Kidney (tissue), 14 donors: Measurements from ENCODE around the gene CDH2. TPM values are rescaled to one million over a fixed set of nuclear protein-coding genes. Genes with fewer than 3 reads are reported as not detected.

Experiments
- DNase-seq, 5 donors: peaks; one replicate each; pipeline ENCODE4 v3.0.0-alpha.2; 2013 to 2020
- FAIRE-seq: peaks from 2 replicates; lab custom pipeline; 2012; peaks lifted over from hg19 to GRCh38; lab: Jason Lieb, UNC
- H3K27ac ChIP-seq, 2 donors: one replicate each; pipeline ENCODE4 v1.7.0; 2013; ENCODE audit warnings: low read depth in 2 of 2, low read length in 2 of 2, inconsistent platforms in 1 of 2
- H3K27me3 ChIP-seq: one replicate; pipeline ENCODE4 v1.7.1; 2013; ENCODE audit warnings: low read length, inconsistent platforms; ENCODE audit not compliant: control insufficient read depth, insufficient read depth
- H3K36me3 ChIP-seq, 3 donors: one replicate each; pipeline versions ENCODE4 v1.7.0 to v1.7.1; 2013; ENCODE audit warnings: low read length in 3 of 3, control low read depth in 1 of 3, inconsistent platforms in 1 of 3; ENCODE audit not compliant: insufficient read depth in 3 of 3, control insufficient read depth in 2 of 3
- H3K4me1 ChIP-seq, 3 donors: one replicate each; pipeline versions ENCODE4 v1.7.0 to v1.7.1; 2013; ENCODE audit warnings: low read length in 3 of 3, inconsistent platforms in 1 of 3, low read depth in 1 of 3; ENCODE audit not compliant: control insufficient read depth in 2 of 3, insufficient read depth in 2 of 3
- H3K4me3 ChIP-seq, 3 donors: one replicate each; pipeline versions ENCODE4 v1.7.0 to v1.8.1; 2013; ENCODE audit warnings: low read length in 3 of 3, control low read depth in 1 of 3, inconsistent platforms in 1 of 3
- H3K9ac ChIP-seq, 3 donors: one replicate each; pipeline versions ENCODE4 v1.7.0 to v1.7.1; 2013; ENCODE audit warnings: low read length in 3 of 3, control low read depth in 1 of 3, inconsistent platforms in 1 of 3
- H3K9me3 ChIP-seq, 3 donors: one replicate each; pipeline versions ENCODE4 v1.7.0 to v1.7.1; 2013; ENCODE audit warnings: low read length in 3 of 3, control low read depth in 1 of 3, inconsistent platforms in 1 of 3; ENCODE audit not compliant: control insufficient read depth in 2 of 3, insufficient read depth in 1 of 3
- CTCF ChIP-seq: IDR thresholded peaks from 3 replicates; pipeline ENCODE4 v1.5.1; 2012; ENCODE audit warnings: mild to moderate bottlenecking, moderate library complexity, borderline replicate concordance; ENCODE audit not compliant: insufficient read depth; ENCODE audit errors: extremely low read depth
- intact Hi-C: fragments of 100-400 bp; cut with DNase I; formaldehyde crosslinking; loops from one replicate; pipeline ENCODE4 v1.11.1; 2022
- polyA plus RNA-seq: library from polyadenylated mRNA; stranded (reverse); fragments of 350-450 nt; fragmentation: Illumina TruSeq; extraction: RNeasy Lipid Tissue Mini Kit (QIAGEN cat#74804); gene quantifications from one replicate; pipeline ENCODE4 v1.2.3, GENCODE V29; 2014; ENCODE audit warnings: low read depth, low replicate concordance; ENCODE audit not compliant: insufficient read depth
- total RNA-seq: library from RNA; stranded (reverse); fragmentation: NEBNext Ultra II Directional; extraction: Animal tissue kit (Norgen Biotek cat#: 25700); gene quantifications from one replicate; pipeline ENCODE4 v1.2.1, GENCODE V29; 2021
- donor health status: control.
- donor health status: control.
- donor health status: control.
- donor health status: control.
- donor health status: control.
- donor health status: DM: yes; HTN: yes; CAD: no.
- donor health status: Normal renal cell carcinoma (clear cell type).

Gene CDH2
- total and polyA plus RNA-seq, 2 donors from 2014 or later = 6.3 to 29.6 TPM

- no peak overlapping the region for H3K9ac ChIP-seq
- no peaks in the 10 kb centered on the region for H3K36me3 ChIP-seq
- DNase-seq = no peak
- no peaks in the 10 kb centered on the region for H3K4me1 ChIP-seq
- H3K4me3 ChIP-seq = no peak overlapping the region
- intact Hi-C loops = no loop called here
- H3K27ac ChIP-seq = no peak overlapping the region
- no peaks in the 10 kb centered on the region for H3K9me3 ChIP-seq
- H3K27me3 ChIP-seq = no peaks in the 10 kb centered on the region
- no peak for TF ChIP-seq CTCF
- no peak for FAIRE-seq
Observed at GRCh38 chr18:28044036-28044435, 132.9 kb downstream of the CDH2 start.

DNA sequence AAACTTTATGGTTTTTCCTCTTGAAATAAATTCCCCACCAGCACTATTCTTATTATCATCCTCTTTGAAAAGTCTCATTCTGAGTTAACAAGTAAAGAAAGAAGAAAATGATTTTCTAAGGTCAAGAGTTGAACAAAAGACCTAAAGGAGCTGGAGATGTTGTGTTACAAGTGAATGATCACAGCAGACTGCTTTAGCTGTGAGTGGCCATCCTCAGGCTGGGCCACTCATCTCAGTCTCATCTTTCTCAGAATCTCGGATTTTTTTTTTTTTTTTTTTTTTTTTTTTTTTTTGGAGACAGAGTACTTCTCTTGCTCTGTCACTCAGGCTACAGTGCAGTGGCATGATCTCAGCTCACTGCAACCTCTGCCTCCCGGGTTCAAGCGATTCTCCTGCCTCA is 133.3 kb downstream of the CDH2 start:
- no peaks in the 10 kb centered on the region for H3K36me3 ChIP-seq
- DNase-seq (peak in 1 of 5 donors; percentile 29), FAIRE-seq (no peak)
- intact Hi-C loops = no loop called here
- TF ChIP-seq CTCF = no peak
- no peaks in the 10 kb centered on the region for H3K4me1 ChIP-seq
- H3K9me3 ChIP-seq = no peaks in the 10 kb centered on the region
- no peaks in the 10 kb centered on the region for H3K27me3 ChIP-seq
- H3K9ac ChIP-seq = no peak overlapping the region
- H3K4me3 ChIP-seq = no peak overlapping the region
- H3K27ac ChIP-seq = no peak overlapping the region

- H3K4me1 ChIP-seq = no peaks in the 10 kb centered on the region
- no peaks in the 10 kb centered on the region for H3K36me3 ChIP-seq
- H3K4me3 ChIP-seq = no peak overlapping the region
- peak in 1 of 5 donors; percentile 27 for DNase-seq
- H3K27me3 ChIP-seq = no peaks in the 10 kb centered on the region
- H3K27ac ChIP-seq = no peak overlapping the region
- no peak for FAIRE-seq
- no peaks in the 10 kb centered on the region for H3K9me3 ChIP-seq
- TF ChIP-seq CTCF = no peak
- H3K9ac ChIP-seq = no peak overlapping the region
- intact Hi-C loops = no loop called here
Observed at GRCh38 chr18:28041366-28041765, 135.6 kb downstream of the CDH2 start.

DNA sequence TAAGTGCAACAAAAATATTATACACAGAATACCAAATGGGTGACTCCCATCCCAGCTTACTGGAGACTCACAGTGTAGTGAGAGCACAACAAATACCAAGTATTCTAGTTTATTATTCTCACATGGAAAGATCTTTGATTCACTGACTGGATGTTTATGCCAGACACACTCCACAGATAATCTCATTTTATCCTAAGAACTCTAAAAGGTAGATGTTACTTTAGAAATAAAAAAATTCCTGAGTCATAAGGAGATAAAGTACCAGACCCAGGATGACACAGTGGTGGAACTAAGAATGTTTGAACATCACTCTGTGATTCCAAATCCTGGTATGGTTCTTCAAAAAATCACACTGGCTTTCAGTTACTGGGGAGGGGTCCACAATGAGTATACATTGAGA is 136.2 kb downstream of the CDH2 start:
- Histone ChIP-seq H3K27ac (no peak overlapping the region), H3K9ac (no peak overlapping the region), H3K36me3 (no peaks in the 10 kb centered on the region), H3K4me3 (no peak overlapping the region), H3K4me1 (no peaks in the 10 kb centered on the region), H3K27me3 (no peaks in the 10 kb centered on the region), H3K9me3 (no peaks in the 10 kb centered on the region)
- FAIRE-seq = no peak
- intact Hi-C loops = no loop called here
- no peak for TF ChIP-seq CTCF
- DNase-seq = no peak
